GM19438 (cell line): ENCODE data around the gene CD164.
"Not testable (repeated sequence)": the region's sequence is repeated elsewhere in the genome, so short reads cannot be mapped to it uniquely, and the experiment has no call there.

Experiments used
- ATAC-seq: cut with Tn5 transposase; IDR thresholded peaks from one replicate; pipeline ENCODE4 v1.9.1; 2021; ENCODE audit warnings: low read depth; ENCODE audit not compliant: unreplicated experiment

The CD164 gene

GRCh38 chr6:109345986-109346385, 36.3 kb downstream of the CD164 start:
- ATAC-seq, result no peak

- no peak for ATAC-seq
These were observed 38.0 kb downstream of the CD164 start for GRCh38 chr6:109344226-109344625.

- ATAC-seq, result no peak
These were observed 38.7 kb downstream of the CD164 start for GRCh38 chr6:109343518-109343917.

- ATAC-seq, result no peak
These were observed 39.4 kb downstream of the CD164 start for GRCh38 chr6:109342911-109343310.

GRCh38 chr6:109342506-109342905, 39.8 kb downstream of the CD164 start:
- no peak for ATAC-seq

- ATAC-seq, result no peak
These were observed 41.5 kb downstream of the CD164 start for GRCh38 chr6:109340811-109341210.

GRCh38 chr6:109339906-109340678, 42.2 kb downstream of the CD164 start:
- ATAC-seq, result no peak

GRCh38 chr6:109336221-109336961, 45.9 kb downstream of the CD164 start:
- no peak for ATAC-seq

- ATAC-seq, result not testable (repeated sequence)
These were observed 48.4 kb downstream of the CD164 start for GRCh38 chr6:109333870-109334269.

- ATAC-seq, result no peak
These were observed 49.5 kb downstream of the CD164 start for GRCh38 chr6:109332748-109333147.

GRCh38 chr6:109331081-109331480, 51.2 kb downstream of the CD164 start:
- no peak for ATAC-seq

- ATAC-seq, result no peak
These were observed 52.0 kb downstream of the CD164 start for GRCh38 chr6:109330263-109330662.

GRCh38 chr6:109328629-109329028, 53.6 kb downstream of the CD164 start:
- ATAC-seq, result no peak

- ATAC-seq, result no peak
These were observed 54.3 kb downstream of the CD164 start for GRCh38 chr6:109327959-109328358.

- ATAC-seq, result no peak
These were observed 54.8 kb downstream of the CD164 start for GRCh38 chr6:109327491-109327890.

- ATAC-seq, result no peak
These were observed 55.9 kb downstream of the CD164 start for GRCh38 chr6:109326351-109326750.

GRCh38 chr6:109325400-109325801, 56.9 kb downstream of the CD164 start:
- no peak for ATAC-seq

- ATAC-seq, result peak; percentile 13
These were observed 59.0 kb downstream of the CD164 start for GRCh38 chr6:109323241-109323640.

GRCh38 chr6:109322825-109323224, 59.4 kb downstream of the CD164 start:
- ATAC-seq, result peak; percentile 69

- ATAC-seq, result no peak
These were observed 60.5 kb downstream of the CD164 start for GRCh38 chr6:109321752-109322151.

GRCh38 chr6:109320072-109320471, 62.2 kb downstream of the CD164 start:
- ATAC-seq, result no peak

- no peak for ATAC-seq
These were observed 63.9 kb downstream of the CD164 start for GRCh38 chr6:109318328-109318876.
